NOMO-1 treated with DMSO at 0.1 percent for 48 hours (cell line): ENCODE data around the gene TRIM3.
"Not testable (repeated sequence)": the region's sequence is repeated elsewhere in the genome, so short reads cannot be mapped to it uniquely, and the experiment has no call there.

Experiments
- DNase-seq: peaks from one replicate; lab custom pipeline; 2025; ENCODE audit not compliant: unreplicated experiment; lab: John Stamatoyannopoulos, UW

The TRIM3 gene

DNA sequence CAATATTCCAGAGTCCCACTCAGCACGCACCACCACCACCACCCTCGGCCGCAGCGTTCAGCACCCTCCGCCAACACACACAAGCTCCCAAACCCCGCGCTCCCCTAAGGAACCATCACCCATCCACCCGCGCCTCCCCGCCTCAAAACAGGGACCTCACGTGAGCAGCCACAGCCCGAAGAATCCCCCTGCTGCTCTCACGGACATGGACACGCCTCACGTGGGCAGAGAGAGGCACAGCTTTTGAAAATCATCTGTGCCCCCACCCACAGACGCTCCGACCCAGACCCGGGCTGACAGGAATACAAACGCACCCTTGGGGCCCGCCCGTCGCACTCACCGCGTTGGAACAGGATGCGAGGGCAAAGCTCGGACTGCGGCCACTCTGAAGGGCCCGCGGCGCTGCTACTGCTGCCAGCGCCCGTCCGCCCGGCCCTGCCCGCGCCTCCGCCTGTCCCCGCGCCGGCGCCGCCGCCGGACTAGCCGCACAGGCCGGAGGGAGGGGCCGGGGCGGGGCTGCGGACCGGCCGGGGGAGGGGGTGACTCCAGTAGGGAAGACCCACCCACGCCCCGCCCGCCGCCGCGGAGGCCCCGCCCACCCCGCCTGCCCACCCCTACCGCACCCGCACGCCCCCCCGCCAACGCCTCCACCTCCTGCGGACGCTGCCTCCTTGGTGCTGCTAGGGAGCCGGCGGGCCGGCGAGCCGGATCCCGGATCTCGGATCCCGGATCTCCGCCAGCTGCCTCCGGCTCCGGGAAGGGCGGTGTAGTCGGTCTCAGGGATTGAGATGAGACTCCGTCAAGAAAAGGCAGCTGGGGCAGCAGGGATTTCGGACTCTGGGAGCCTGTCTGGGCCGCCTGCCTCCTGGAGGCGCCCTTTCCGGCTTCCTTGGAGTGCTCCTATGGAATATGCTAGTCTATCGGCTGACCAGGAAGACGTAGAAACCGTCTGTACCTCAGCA, at the start of gene TRIM3:
TRIM3 (minus strand) TSS at position 491 of the 962 bp plus-strand sequence. CDS start 8,246 bp downstream, outside the sequence.
- peak; percentile 51 for DNase-seq

DNA sequence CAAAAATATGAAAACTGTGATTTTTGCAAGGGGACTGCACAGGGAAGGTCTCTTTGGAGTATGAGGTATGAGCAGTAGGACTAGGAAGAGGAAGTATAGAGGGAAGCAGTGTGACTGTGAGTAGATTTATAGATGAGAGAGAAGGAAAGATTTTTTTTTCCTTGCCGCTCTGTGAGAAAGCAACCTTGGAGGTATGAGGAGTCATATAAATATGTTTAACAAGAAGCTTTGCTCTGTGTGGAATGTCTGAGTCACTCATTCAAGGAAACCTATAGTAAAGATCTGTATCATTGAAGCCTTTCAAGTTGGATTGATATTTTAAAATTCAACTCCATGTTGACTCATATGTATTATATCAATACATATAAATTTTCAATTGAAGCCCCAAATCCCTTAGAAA, 49.5 kb upstream of the TRIM3 start:
- no peak for DNase-seq

DNA sequence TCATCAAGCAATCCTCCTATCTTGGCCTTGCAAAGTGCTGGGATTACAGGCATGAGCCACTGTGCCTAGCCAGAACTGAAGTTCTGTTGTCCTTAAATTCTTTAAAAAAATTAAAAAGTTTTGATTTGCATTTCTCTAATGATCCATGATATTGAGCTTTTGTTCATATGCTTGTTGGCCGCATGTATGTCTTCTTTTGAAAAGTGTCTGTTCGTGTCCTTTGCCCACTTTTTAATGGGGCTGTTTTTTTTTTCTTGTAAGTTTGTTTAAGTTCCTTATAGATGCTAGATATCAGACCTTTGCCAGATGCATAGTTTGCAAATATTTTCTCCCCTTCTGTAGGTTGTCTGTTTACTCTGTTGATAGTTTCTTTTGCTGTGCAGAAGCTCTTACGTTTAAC, 48.2 kb upstream of the TRIM3 start:
- not testable (repeated sequence) for DNase-seq

DNA sequence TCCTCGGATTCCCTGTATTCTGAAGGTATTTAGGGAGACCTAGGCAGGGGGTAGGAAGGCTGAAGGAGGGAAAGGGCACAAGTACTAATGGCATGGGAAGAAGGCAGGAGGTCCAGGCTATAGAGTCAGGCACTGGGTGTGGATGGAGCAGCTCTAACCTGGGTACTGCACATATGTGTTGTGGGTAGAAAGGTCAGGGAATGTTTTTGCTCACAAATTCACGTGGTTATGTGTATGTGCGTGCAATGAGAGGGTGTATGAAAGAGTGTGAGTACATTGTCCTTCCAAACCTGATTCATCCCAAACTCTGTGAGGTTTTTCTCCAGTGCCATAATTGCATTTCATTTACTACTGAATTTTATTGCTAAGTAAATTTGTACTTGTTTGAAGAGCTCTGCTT, 46.5 kb upstream of the TRIM3 start:
- DNase-seq, result no peak

DNA sequence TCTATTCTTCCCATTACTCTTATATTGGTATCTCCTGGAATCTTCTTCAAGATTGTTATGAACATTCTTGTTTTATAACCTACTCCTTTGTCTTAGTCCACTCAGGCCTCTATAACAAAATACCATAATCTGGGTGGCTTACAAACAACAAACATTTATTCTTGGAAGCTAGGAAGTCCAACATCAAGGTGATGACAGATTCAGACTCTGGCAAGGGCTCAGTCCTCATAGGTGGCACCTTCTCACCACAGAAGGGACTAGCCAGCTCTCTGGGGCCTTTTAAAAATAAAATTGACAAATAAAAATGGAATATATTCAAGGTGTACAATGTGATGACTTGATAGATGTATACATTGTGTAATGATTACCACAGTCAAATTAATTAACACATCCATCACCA, 43.1 kb upstream of the TRIM3 start:
- no peak for DNase-seq

DNA sequence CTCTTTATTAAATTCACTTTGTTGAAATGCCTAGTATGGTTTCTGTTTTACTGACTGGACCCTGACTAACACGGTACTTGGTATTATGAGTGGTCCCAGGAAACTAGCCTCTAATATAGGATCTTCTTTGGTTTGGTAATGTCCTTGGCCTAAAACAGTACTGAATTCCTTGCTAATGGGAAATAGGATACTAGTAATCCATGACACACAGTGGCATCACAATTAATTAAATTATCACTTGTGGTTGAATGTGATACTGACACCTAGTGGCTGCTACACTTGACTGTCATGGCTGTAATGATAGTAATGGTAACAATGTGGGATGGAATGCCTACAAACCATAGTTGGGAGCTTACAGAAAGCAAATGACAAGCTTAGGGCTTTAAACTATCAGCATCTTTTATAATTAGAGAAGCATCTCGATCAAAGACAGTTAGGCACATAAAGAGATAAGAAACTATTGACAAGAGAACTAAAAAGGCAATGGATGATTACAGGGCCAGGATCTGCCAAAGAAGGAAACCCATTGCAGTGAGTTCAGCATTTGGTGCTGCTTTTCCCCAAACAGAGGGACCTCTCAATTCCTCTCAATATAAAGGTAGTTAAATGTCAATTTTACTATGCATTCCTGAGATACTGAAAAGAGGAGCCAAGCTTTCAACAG, 32.0 kb upstream of the TRIM3 start:
- DNase-seq, result no peak

DNA sequence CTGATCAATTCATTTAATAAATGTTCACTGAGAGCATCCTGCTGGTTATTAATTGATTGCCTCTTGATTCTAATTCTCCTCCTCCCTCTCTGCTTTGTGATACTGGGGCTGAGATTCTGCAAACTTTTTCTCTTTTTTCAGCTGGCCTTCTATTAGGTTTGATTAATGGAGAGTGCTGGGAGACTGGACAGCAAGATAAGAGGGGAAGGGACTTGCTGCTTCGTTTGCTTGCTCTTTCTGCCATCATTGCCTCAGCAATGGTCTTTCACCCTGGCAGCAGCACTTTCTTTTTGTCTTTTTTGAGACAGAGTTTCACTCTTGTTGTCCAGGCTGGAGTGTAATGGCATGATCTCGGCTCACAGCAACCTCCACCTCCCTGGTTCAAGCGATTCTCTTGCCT, 30.4 kb upstream of the TRIM3 start:
- DNase-seq, result no peak

DNA sequence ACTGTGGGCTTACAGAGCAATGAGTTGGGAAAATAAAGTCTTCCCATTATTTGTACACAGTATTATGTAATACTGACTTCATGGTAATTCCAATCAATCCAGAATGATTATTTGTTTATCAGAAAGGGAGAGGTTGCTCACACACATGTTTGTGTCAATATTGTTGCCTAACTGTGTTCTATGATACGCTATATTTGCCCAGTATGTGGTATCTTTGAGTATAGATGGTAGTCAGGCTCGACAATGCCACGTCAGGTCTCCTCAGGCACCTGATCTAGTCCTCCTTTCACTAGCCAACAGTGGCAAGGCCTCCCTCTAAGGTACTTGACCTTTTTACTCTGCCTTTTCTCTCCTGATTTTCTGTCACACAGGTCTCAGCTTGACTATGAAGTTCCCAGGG, 28.6 kb upstream of the TRIM3 start:
- no peak for DNase-seq

DNA sequence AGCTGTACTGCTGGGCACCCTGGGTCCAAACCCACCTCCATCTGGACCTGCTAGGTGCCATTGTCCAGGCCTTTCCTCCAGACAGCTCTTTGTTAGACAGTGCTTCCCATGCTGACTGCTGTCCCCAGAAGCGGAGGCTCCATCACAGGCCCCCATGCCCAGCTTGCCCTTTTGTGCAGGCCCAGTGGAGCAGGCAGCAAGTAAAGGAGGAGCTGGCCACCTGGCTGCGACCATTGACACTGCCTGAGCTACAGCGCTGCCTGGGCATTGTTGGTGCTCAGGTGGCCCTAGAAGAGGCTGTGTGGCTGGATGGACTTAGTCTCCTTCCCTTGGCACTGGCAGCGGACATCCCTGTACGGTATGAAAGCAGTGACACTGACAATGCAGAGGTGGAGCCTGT, 24.8 kb upstream of the TRIM3 start:
- DNase-seq, result no peak

DNA sequence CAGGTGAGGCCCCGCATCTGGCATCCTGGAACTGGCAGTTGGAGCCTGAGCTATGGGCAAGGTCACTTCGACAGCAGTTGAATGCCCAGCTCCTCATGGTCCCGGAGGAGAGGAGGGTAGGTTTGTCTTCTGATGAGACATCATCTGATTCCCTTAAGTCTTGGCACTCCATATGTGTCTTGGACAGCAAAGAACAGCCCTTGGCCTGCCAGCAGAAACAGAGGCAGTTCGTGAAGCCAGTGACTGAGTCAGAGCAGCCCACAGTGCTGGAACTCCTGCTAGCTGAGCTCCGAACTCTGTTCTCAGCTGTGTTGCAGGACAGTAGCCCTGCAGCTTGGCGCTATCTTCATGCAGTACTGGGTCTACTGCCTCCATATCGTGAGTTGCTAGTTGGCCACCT, 24.4 kb upstream of the TRIM3 start:
- no peak for DNase-seq

DNA sequence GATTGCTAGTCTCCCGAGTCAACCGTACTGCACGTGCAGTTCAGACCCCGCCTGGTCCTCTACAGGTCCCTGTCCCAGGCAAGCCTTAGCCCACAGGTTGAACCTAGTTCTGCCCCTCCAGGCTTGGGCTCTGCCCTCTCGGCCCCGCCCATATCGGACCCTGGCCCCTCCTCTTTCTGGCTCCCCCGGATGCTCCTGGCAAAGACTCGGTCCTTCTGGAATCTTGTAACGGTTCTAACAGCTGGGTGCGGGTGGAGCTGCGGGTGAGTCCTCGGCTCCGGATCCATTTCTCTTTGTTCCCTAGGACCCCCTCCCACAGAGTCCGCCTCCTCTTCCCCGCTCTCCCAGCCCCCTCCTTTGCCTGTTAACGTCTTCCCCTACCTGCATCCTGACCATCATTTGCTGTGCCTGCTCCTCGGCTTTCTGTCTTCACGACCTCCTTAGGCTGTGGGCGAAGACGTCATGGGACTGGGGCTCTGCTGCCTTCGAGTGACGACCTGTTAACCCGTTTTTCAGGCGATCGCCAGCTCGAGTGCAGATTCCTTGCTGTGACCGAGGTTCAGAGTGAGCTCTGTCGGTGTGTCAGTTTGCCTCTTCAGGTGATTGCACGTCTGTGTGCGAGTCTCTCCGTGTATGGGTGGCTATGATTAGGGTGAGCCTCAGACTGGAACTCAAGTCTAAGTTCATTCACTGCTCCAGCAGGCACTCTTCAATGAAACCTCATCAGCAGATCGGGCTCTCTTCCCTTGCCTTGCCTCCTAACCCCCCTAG, 23.5 kb upstream of the TRIM3 start, which contains the start of gene DNHD1:
DNHD1 (plus strand) TSS at position 212 of the 771 bp plus-strand sequence. CDS start 936 bp downstream, outside the sequence.
- no peak for DNase-seq

DNA sequence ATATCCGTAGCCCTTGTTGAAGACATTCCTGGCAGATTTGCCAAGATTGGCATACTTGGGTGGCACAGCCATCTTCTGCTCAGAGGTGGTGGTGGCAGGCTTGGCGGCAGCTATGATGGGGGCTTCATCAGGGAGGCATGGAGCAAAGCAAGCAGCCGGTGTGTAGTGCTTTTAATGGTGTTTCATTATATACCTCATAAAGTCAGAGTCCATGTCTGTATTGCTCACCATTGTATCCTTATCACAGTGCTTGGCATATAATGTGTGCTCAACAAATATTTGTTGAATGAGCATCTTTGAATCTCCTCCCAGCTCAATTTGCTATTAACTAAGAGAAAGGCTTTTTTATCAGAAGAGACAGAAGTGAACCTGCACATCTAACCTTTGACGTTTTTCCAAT, 15.6 kb upstream of the TRIM3 start:
- no peak for DNase-seq

DNA sequence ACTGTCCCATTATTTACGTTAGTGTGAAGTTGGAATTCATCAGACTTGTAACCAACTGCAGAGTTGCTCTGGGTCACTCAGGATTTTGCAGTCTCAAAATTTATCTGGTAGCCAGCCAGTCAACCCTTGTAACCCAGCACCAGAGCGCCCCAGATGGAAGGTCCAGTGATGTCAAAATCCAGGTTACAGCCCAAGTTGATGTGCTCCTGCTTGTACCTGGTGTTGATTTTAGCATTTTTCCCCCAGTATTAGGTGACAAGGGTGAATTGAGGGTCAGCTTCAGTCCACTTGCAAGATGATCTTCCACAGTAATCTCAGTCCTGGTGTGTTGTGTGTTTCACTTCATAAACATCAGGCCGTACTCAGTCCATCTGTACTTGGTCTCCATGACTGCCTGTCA, 15.1 kb upstream of the TRIM3 start:
- no peak for DNase-seq

DNA sequence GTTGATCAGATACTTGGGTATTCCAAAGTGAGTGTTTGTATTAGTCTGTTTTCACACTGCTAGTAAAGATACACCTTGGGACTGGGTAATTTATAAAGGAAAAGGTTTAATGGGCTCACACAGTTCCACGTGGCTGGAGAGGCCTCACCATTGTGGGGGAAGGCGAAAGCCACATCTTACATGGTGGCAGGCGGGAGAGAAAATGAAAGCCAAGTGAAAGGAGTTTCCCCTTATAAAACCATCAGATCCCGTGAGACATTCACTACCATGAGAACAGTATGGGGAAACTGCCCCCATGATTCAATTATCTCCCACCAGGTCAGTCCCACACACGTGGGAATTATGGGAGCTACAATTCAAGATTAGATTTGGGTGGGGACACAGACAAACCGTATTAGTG, 14.6 kb upstream of the TRIM3 start:
- DNase-seq, result no peak

DNA sequence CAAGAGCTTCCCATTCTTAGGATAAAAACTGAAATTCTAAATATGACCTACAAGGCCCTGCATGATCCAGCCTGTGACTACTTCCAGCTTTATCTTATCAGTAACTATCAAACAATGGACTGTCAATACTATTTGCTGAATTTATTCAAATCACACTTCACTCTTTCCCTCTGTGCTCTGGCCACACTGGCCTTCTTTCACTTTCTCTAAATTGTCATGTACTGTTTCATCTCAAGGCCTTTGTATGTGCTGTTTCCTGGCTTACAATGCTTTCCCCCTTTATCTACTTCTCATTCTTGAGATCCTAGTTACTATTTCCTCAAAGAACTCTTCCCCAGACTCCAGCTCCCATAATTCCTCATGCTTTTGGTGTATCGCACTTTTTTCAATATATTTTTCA, 13.2 kb upstream of the TRIM3 start:
- DNase-seq, result no peak

DNA sequence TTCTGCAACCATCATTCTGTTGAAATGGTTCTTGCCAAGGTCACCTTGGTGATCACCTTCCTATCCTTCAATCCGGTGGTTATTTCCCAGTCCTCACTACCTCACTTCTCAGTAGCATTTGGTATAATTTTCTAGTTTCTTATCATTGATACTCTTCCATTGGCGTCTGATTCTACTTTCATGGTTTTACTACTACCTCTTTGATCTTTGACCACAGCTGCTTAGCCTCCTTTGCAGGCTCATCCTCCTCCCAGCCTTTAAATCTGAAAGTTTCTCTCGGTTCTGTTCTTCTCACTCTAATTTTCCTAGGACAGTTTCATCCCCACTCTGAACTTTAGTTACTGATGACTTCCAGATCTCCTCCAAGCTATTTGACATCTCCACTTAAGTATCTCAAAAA, 12.5 kb upstream of the TRIM3 start:
- no peak for DNase-seq

DNA sequence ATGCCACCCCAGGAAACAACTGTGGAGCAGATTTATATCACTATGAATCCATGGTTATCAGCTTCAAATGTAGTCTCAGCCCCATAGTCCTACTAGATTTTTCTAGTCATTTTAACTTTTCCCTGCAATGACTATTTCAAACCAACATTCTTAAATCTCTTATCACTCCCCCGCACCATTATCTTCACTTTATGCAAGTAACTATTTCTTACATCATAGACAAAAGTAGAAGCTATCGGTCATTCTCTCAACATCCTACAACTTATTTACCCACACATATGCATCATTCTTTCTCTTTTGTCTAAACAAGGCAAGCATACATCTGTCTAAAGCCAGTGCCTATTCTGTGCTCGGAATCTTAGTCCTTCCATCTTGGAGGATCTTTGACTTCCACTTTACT, 11.9 kb upstream of the TRIM3 start:
- no peak for DNase-seq

DNA sequence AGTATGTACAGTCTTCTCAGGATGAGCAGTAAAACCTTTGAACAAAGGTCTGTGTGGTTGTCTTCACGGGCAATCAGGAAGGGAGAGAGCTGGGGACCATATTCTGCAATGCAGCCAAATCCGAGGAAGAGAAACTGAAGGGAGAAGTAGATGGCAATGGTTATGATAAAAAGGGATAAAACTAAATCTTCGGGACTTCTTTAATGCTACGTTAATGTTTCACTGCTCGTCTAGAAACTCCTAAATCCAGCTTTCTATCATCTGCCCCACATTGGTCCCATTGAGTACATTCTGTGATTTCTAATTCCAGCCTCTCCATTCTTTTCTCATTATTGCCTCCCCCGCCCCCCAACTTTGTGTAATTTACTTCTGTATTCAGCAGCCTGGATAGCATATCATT, 9.3 kb upstream of the TRIM3 start:
- DNase-seq, result no peak

DNA sequence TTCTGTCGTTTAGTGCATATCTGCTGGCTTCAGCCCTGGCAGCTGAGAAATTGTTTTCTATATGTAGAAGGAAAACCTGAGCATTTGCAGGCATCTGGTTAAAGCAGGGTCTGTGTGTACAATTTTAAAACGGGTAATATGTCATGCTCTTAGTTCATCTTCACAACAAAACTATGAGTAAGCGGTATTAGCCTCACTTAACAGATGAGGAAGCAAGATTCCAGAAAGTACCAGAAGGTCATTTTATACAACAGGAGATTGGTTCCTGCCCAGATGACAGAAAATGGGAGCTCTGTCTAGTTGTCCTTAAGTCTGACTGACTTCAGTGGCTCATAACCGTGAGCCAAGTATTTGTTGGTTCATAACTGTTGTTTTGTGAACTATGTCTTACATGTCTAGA, 8.7 kb upstream of the TRIM3 start:
- no peak for DNase-seq

DNA sequence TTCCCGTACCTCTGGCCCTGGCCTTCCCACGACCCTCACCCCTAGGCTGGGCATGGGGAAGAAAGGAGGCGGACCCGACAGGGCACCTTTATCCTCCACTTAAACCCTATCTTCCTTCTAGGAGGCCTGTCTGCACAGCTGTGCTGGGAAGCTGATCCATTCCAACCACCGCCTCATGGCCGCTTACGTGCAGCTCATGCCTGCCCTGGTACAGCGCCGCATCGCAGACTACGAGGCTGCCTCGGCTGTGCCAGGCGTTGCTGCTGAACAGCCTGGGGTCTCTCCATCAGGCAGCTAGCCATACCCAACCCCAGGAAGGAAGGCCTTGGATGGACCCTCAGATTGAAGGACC, 8.2 kb upstream of the TRIM3 start:
- no peak for DNase-seq

DNA sequence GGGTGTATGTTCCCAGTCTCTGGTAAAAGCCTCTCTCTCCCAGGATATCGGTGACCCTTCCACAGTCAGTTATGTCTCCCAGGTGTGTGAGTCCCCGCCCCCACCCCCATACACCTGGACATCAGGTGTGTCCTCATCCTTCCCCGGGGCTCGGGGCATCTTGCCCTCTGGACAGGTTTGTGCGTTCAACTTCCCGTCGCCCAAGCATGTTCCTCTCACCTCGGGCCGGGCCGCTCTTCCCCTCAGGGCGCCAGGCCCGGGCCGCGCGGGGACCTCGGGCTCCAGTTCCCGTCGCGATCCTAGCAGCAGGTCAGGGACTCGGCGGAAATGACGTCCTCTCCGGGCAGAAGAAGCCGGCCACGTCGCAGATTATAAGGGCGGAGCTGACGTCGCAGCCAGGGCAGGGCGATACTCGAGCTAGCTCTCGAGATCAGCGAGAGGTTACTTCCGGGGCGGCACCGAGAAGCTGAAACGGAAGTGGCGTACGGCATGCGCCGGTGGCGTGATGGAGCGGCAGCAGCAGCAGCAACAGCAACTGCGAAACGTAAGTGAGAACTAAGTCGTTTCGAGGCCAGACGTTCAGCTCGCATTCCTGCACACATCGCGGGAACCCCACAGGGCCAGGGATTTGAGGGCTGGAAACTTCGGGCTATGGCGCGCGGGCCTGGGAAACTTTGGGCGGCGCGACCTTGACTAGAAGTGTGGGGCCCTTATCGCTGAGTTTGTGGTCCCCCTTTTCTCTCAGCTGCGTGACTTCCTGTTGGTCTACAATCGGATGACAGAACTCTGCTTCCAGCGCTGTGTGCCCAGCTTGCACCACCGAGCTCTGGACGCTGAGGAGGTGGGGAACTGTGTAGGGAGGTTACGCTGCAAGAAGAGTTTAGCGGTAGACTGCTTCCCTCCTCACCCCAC, 7.5 kb upstream of the TRIM3 start, which contains the start of the genes ARFIP2 and TIMM10B:
ARFIP2 (minus strand) TSS at position 320 of the 912 bp plus-strand sequence. CDS start 910 bp downstream, outside the sequence.
TIMM10B (plus strand) TSS at position 490 of the 912 bp plus-strand sequence; CDS start at position 506, 16 bp downstream.
- DNase-seq, result peak; percentile 99
